Body of pancreas (tissue), 4 donors: ENCODE results near the gene FAM24B.

Experiments used
- POLR2A ChIP-seq, 3 donors: fragments of 450-650 bp; IDR thresholded peaks; one replicate each; pipeline ENCODE4 v1.6.1; 2016; ENCODE audit warnings: antibody characterized with exemption in 3 of 3, mild to moderate bottlenecking in 2 of 3
- TF ChIP-seq, protein P1 (sequence below), 7 experiments: fragments of 450-650 bp in 4 of 7; fragments of 200-600 bp in 3 of 7; sonication (generic) in 3 of 7; IDR thresholded peaks; one replicate each; pipeline ENCODE4 v1.5.1; 2016 to 2019; ENCODE audit warnings: antibody characterized with exemption in 7 of 7

- TF ChIP-seq, protein P1, sequence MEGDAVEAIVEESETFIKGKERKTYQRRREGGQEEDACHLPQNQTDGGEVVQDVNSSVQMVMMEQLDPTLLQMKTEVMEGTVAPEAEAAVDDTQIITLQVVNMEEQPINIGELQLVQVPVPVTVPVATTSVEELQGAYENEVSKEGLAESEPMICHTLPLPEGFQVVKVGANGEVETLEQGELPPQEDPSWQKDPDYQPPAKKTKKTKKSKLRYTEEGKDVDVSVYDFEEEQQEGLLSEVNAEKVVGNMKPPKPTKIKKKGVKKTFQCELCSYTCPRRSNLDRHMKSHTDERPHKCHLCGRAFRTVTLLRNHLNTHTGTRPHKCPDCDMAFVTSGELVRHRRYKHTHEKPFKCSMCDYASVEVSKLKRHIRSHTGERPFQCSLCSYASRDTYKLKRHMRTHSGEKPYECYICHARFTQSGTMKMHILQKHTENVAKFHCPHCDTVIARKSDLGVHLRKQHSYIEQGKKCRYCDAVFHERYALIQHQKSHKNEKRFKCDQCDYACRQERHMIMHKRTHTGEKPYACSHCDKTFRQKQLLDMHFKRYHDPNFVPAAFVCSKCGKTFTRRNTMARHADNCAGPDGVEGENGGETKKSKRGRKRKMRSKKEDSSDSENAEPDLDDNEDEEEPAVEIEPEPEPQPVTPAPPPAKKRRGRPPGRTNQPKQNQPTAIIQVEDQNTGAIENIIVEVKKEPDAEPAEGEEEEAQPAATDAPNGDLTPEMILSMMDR (IDR thresholded peaks at IDR 0.05): no peak
- TF ChIP-seq POLR2A (IDR thresholded peaks at IDR 0.05): no peak
These were observed 22.5 kb downstream of the FAM24B start for GRCh38 chr10:122856902-122857301.
